COLO668 (cell line): ENCODE results near the gene KIAA1755.

Experiments
- DNase-seq: peaks from one replicate; lab custom pipeline; 2025; ENCODE audit not compliant: unreplicated experiment; lab: John Stamatoyannopoulos, UW

KIAA1755 gene

DNA sequence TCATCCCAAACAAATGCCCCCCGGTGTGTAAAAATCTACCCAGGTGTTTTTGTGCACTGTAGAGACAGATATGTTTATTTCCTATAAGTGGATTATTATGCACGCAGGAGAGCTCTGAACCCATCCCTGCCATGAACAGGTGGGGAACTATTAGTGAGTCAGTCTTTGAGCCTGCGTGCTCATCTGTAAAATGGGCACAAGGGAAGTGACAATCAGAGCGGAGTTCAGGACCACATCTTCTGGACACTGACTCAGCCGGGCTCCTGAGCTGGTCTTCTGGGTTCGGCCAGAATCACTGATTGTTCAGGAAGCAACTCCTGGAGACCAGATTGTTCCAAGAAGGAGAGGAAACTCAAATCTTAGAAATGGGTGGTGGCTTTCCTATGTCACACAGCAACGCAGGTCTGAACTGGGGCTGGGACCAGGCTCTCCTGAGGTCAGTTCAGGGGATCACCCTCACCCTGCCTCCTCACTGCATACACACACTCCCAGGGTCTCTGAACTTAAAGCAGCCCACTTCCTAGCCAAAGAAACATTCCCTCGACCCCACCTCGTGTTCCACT lies 68.1 kb downstream of the KIAA1755 start:
- DNase-seq = no peak

DNA sequence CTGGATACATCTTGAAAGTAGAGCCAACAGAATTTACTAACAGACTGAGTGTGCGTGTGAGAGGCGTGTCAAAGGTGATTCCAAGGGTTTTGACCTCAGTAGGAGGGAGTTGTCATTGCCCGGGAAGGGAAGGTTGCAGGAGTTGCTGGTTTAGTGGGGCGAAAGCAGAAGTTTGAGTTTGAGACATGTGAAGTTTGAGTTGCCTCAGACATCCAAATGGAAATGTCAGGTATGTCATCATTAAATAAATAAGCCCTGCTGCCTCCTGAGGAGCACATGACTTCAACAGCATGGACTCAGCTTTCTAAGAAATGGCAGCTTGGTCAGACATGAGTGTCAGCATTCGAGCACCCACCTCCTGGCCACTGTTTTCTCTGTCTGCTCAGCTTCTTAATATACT lies 68.9 kb downstream of the KIAA1755 start:
- no peak for DNase-seq

DNA sequence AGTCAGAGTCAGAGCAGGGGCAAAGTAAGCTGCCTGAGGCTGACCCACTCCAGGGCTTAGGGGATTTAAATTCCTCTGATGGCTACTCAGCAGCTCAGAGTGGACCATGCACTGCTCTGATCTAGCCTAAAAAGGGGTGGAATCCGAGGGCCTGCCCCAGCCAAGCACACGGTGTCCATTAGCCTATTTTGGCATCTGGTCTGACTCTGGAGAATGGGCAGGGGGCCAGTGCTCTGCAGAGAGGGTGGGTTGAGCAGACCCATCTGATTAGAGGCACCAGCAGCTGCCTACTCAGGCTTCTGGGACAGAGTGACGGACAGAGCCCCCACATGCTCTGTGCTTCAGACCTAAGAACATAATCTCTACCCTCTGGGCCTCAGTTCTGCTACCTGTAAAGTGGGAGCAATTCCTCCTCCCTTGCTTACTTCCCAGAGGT lies 69.6 kb downstream of the KIAA1755 start:
- DNase-seq = no peak

DNA sequence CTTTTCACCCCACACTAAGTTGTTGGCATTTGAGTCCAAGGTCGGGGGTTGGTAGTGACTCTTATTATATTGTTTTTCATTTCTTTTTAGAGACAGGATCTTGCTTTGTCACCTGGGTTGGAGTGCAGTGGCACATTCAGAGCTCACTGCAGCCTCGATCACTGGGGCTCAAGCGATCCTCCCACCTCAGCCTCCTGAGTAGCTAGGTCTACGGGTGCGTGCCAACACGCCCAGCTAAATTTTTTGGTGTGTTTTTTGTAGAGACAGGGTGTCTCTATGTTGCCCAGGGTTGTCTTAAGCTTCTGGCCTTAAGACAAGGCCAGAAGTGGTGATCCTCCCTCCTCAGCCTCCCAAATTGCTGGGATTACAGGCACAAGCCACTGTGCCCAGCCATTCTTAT lies 70.4 kb downstream of the KIAA1755 start:
- DNase-seq = no peak

DNA sequence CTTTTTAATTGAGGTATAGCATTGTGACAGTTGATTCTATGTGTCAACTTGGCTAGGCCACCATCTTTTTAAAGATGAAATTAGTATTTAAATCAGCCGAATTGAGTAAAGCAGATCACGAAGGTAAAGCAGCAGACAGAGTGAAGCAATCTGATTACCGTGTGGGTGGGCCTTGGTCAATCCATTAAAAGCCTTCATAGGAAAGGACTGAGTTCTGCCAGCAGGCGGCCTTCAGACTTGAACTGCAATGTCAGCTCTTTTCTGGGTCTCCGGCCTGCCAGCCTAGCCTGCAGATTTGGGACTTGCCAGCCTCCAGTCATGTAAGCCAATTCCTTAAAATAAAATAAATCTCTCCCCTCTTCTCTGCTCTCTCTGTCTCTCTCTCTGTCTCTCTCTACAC lies 73.0 kb downstream of the KIAA1755 start:
- no peak for DNase-seq

DNA sequence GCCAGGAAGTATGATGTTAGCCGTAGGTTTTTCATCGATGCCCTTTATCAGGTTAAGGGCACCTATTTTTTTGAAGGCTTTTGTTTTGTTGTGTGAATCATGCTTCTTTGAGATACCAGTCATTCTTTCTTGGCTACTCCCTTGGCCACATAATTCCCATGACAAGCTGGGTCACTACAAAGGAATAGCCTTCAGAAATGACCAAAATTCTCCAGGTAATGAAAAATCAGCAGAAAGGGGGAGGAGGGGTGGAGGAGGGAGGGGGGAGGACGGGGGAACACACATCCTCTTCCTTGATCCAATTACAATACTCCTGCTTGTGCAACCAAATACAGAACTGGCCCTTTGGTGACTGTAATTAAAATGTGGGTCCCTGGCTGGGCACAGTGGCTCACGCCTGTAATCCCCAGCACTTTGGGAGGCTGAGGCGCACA lies 73.7 kb downstream of the KIAA1755 start:
- DNase-seq = no peak

DNA sequence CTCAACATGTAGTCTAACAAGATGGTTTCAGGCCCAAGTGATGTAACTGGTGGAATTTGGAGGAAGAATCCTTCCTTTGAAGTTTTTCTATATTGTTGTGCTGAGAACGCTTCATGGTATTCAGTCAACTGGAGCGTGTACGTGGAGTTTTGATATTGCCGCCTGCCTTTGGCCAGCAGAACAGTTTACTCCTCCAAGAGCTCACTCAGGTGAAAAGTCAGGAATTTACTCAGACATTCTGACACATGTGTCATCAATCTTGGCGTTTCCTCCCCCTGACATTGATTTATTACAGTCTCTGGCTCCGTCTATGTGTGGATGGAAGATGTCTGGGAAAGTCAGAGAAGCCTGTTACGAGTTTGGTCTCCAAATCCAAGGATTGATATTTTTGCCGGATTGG lies 76.4 kb downstream of the KIAA1755 start:
- no peak for DNase-seq

DNA sequence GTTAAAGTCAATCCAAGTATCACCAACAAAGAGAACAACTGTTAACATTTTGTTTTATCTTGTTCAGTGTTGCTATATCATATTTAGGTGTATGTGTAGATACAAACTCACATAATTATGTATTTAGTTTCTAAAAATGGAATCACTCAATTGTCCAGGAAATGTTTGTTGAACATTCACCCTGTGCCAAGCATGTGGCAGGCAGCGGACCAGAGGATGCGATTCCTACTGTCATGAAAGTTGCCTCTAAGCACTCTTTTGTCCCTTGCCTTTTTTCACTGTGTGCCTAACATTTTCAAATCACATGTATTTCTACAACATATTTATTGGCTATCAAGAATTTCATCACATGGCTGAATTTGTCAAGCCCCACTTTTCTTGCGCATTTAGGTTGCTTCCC lies 78.6 kb downstream of the KIAA1755 start:
- DNase-seq = no peak

DNA sequence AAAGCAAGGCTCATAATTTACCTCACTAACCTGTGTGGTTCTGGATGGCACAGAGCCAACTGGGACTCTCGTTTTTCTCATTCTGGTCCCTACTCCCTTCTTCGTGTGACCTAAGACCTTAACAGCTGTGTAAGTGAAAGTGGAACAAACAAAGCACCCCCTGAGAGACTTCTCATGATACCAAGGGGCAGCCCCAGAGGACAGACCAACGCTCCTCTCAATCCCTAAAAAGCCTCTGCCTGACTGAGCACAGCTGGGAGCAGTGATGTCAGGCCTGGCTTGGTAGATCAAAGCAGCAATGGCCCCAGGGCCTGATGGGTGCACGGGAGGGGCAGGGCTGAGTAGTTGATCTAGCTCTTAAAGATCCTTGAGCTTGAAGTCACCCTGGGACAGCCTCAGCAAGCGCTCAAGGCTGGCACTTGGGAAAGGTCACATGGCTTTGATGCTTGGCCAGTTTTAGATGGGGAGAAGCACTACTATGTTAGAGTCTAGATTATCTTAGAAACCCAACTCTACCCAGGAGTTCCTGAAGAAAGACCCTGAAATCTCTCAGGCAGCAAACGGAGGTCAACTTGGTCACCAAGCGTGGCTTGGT lies 79.2 kb downstream of the KIAA1755 start:
- no peak for DNase-seq

DNA sequence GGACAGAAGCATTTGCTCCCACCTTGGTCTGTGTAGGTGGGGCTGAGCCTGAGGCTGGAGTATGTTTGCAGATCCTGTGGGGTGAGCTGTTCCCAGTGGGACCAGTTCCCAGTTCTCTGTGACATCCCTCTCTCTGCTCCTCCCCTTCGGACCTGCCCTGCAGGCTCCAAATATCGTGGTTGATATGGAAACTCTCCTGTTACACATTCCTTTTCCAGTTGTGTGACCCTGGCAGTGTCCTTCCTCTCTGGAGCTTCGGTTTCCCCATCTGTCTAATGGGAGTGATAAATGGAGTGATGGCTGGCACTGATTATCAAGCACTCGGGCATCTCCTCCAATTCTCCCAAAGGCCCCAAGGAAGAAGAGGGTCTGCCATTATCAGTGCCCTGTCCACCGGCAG lies 79.8 kb downstream of the KIAA1755 start:
- no peak for DNase-seq

DNA sequence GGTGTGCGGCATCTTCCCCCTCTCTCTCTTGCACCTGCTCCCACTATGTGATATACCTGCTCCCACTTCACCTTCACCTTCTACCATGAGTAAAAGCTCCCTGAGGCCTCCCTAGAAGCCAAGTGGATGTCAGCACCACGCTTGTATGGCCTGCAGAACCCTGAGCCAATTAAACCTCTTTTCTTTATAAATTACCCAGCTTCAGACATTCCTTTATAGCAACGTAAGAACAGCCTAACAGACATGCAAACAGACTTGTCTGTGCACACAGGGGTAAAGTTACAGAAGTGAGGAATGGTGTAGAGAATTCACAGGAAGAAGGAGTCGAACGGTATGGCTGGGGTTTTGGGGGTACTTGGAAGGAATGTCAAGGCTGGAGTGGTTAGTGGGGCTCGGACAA lies 80.7 kb downstream of the KIAA1755 start:
- DNase-seq = no peak

DNA sequence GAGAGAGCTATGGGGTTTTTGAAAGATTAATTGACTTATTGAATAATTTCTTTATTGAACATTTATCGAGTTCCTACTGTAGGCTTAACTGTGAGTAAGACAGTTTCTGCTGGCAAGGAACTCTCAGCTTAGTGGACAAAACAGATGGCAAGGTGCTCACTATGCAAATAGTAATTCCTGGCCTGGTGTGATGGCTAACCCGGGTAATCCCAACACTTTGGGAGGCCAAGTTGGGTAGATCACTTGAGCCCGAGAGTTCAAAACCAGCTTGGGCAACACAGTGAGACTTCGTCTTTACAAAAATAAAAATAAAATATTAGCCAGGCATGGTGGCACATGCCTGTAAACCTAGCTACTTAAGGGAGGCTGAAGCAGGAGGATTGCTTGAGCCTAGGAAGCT lies 82.0 kb downstream of the KIAA1755 start:
- no peak for DNase-seq

DNA sequence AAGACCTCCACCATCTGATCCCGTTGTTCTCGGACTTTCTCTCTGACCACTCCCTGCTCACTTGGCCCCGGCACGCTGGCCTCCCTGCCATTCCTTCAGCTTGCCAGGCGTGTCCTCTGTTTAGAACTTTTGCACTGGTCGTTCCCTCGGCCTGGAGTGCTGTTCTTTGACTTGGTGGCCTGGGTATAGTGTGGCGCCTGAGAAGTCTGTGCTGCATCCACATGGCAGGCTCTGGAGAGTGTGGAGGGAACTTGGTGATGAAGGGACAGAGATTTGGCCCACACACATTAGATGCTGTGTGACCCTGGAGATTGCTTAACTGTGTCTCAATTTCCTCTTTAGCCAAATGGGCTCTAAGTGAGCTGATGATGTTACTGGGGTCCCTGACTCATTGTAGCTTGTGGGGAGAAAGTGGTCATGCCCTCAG lies 82.5 kb downstream of the KIAA1755 start:
- no peak for DNase-seq

DNA sequence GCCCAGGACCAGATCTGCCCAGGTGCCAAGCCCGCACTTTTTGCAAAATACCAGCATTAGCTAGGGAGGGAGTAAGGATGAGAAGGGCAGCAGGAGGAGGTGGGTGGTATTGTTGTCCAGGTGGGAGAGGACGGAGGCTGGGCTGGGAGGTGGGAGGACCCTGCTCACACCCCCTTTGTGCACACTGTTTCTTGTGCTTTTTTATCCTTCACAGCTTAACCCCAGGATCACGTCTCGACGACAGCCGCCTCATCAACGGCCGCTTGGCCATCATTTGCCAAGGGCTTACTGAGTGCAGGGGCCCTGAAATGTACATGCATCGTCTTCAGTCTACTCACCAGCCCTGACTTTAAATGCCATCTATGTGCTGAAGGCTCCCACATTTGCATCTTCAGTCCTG lies 83.3 kb downstream of the KIAA1755 start:
- DNase-seq = no peak

DNA sequence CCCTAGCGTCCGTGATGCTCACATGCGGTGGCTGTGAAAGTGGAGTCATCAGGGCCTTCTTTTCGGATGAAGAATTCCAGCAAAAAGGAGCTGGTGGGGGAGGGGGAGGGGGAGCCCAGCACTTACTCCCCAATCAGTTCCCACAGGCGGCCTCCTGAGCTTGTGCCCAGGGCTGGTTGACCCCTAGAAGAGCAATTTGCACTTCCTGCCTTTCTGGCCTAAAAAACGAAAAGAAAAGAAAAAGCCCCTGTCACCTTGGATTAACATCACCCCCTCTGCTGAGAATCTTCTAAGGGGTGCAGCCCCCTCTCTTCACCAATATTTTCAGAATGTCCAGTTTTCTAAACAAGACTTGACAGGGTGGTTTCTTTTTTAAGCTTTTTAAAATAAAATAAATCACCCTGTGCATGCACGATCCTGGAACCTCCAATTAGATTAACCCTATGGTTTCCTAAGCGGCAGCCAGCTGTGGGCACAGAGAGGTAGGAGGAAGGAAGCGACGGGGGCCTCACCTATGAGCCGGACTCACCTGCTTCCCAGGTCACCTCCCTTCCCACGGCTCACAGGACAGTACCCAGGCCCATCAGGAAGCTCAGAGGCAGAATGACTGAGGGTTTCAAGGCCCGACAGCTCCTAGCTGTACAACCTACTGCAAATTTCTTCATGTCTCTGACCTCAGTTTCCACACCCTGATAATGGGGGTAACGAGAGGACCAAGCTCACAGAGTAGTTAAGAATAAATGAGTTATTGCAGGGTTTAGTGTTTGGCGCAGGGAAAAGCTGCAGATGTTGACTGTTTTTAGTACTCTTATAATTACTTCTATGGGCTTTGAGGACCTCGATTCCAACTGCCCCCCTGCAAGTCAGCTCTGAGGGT lies 85.0 kb downstream of the KIAA1755 start:
- no peak for DNase-seq

DNA sequence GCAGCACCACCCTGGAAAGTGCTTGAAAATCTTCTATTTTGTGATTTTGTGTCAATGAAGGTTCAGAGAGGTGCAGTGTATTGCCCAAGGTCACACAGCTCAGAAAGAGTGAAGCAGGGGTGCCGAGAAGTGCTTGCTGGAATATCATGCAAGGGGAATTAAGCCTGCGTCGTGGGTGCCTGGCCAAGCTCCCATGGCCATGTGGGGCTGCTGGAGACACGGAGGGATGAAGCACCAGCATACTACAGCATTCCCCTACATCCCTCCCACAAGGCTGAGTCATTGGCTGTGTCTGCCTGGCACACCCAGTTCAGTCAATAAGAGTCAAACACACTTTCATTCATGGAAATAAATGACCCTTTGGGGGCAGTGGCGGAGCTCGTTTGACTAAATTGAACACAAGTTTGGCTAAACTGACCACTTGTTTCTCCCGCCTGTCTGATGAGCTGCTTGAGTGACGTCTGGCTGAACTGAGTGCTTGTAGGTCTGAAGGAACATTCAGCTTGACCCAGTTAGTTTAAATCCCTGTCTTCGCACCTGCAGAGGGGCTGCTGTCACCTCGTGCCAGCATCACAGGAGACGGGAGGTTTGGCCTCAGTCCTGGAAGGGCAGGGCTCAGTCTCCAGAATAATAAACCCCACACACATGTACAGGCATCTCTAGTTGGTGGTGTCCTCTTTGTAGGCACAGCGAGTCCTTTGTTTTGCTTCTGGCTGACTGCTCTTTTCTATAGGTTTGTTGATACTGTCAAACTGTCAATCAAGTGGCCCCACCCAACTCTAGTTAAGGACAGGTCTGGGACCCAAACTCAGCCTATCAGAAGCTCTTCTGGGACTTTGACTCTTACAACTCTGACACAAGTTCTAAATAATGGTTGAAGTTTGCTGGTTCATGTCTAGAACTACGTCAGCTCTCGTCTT lies 87.0 kb downstream of the KIAA1755 start:
- DNase-seq = no peak

DNA sequence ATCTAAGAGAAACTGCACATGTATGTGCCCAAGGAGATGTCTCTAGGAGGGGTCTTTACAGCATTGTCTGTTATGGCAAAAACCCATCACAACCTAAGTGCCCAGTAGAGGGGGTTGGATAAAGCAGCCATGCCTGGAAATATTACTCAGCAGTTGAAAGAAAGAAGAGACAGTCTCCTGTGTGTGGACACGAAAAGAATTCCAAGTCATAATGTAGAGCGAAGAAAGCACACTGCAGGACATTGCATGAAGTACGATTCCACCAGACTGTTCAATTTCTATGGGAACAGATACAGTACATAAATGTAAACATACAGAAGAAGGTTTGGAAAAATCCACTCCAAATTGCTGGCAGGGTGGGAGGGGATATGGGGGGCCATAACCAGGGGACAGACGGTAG lies 88.1 kb downstream of the KIAA1755 start:
- no peak for DNase-seq

DNA sequence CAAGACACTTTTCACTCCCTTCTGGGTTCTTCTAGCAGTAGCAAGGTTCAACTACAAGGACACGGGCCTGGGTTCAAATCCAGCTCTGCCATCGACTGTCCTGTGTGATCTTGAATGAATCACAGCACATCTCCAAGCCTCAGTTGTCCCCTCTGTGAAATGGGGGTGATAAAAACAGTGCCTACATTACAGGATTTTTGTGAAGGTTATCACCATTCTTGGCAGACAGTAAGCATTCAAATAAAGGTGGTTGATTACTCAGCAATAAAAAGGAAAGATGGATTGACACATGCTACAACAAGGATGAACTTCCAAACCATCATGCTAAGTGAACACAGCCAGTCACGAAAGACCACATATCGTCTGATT lies 88.9 kb downstream of the KIAA1755 start:
- DNase-seq = no peak

DNA sequence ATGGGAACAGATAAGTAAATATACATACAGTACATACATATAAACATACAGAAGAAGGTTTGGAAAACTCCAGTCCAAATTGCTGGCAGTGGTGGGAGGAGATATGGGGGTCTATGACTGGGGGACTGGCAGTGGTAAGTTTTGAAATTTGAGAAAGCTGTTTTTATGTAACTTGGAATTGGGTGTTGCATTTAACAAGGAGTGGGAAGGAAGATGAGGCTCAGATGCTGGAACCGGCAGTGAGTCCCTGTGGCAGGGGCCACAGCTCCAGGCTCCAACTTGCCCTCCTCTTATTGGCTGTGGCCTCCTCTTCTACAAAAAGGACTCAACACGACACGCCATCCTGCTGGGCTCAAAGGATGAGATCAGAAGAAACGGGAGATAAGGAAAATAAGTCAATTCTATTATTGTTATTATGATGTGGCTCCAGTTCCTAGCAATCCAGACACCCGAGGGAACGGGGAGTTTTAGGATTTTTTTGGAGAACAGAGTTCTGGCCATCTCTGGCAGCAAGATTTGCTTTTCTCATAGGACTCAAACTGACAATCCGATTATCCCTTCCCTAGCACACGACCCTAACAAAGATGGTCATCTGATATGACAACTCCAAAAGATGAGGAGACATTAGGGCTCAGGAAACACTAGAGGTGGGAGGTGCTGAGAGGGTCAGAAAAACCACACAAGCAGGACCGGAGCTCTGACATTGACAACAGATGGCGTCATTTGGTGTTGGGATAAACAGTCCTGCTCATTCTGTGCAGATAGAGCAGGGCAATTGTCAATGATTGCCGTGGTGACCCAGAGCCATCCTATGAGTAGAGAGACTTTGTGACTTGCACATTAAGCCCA lies 89.5 kb downstream of the KIAA1755 start:
- DNase-seq = no peak

DNA sequence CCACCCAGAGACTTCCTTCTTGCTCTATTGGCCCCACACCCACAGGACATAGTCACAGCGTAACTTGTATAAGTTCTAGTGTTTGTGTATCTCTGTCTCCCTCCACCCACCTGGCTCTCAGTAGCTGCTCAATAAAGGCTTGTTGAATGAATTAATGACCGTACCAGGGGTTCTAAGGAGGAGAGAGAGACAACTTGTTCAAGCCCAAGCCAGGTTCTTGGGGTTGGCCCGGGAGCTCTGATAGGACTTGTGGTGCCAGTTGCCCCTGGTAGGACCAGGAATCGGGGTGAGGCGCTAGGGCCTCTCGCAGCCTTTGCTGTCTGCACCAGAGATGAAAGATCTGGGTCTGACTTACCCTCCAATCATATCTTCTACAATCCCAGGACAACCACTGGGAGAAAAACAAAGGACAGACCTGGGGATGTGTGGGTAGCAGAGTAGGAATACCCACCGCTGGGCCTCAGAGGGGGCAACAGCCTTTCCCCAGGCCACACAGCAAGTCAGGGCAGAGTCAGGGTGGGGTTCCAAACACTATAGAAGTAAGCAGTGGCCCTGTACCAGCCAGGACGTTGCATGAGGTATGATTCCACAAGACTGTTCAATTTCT lies 90.2 kb downstream of the KIAA1755 start:
- DNase-seq = no peak
